Trophoblast cell (in vitro differentiated cells and primary cell): ENCODE measurements around the gene VSIG1.

Source experiments
- DNase-seq, 2 donors: peaks; one replicate each; pipeline ENCODE4 v3.0.0-alpha.2; 2016
- H2AFZ ChIP-seq: 2 replicates; pipeline ENCODE4 v1.6.1; 2013; ENCODE audit warnings: low read length, moderate library complexity, mild to moderate bottlenecking; ENCODE audit not compliant: insufficient read depth, poor library complexity
- H2AK5ac ChIP-seq: 2 replicates; pipeline ENCODE4 v1.6.1; 2013; ENCODE audit warnings: mild to moderate bottlenecking, low read length
- H2BK120ac ChIP-seq: 2 replicates; pipeline ENCODE4 v1.6.1; 2013; ENCODE audit warnings: low read length, mild to moderate bottlenecking, moderate library complexity; ENCODE audit not compliant: insufficient read depth, poor library complexity
- H2BK12ac ChIP-seq: 2 replicates; pipeline ENCODE4 v1.6.1; 2013; ENCODE audit warnings: mild to moderate bottlenecking, low read length, moderate library complexity
- H2BK5ac ChIP-seq: 2 replicates; pipeline ENCODE4 v1.6.1; 2013; ENCODE audit warnings: low read length, low read depth, moderate library complexity, mild to moderate bottlenecking; ENCODE audit not compliant: poor library complexity
- H3K14ac ChIP-seq: 2 replicates; pipeline ENCODE4 v1.6.1; 2013; ENCODE audit warnings: mild to moderate bottlenecking, low read length
- H3K18ac ChIP-seq: 2 replicates; pipeline ENCODE4 v1.6.1; 2013; ENCODE audit warnings: mild to moderate bottlenecking, low read length
- H3K23ac ChIP-seq: 2 replicates; pipeline ENCODE4 v1.6.1; 2013; ENCODE audit warnings: low read length
- H3K27ac ChIP-seq: 2 replicates; pipeline ENCODE4 v1.5.1; 2013; ENCODE audit warnings: low read depth, mild to moderate bottlenecking, inconsistent platforms, low read length, moderate library complexity
- H3K27me3 ChIP-seq: 2 replicates; pipeline ENCODE4 v1.6.1; 2013; ENCODE audit warnings: inconsistent platforms, mild to moderate bottlenecking, low read length, moderate library complexity; ENCODE audit not compliant: insufficient read depth
- H3K36me3 ChIP-seq, 2 experiments: 1 replicate in 1 of 2; 2 replicates in 1 of 2; pipeline ENCODE4 v1.6.1; 2013; ENCODE audit warnings: low read length in 2 of 2, mild to moderate bottlenecking in 2 of 2, moderate library complexity in 1 of 2; ENCODE audit not compliant: insufficient read depth in 2 of 2, control insufficient read depth in 1 of 2
- H3K4ac ChIP-seq: 2 replicates; pipeline ENCODE4 v1.6.1; 2013; ENCODE audit warnings: low read depth, mild to moderate bottlenecking, low read length, moderate library complexity
- H3K4me1 ChIP-seq, 2 experiments: 1 replicate in 1 of 2; 2 replicates in 1 of 2; pipeline ENCODE4 v1.6.1; 2013; ENCODE audit warnings: low read length in 2 of 2, mild to moderate bottlenecking in 2 of 2, moderate library complexity in 1 of 2; ENCODE audit not compliant: insufficient read depth in 2 of 2, control insufficient read depth in 1 of 2
- H3K4me2 ChIP-seq: 2 replicates; pipeline ENCODE4 v1.6.1; 2013; ENCODE audit warnings: inconsistent platforms, mild to moderate bottlenecking, low read length, moderate library complexity
- H3K4me3 ChIP-seq: 2 replicates; pipeline ENCODE4 v1.5.1; 2013; ENCODE audit warnings: mild to moderate bottlenecking, low read depth, low read length, inconsistent platforms
- H3K79me1 ChIP-seq: one replicate; pipeline ENCODE4 v1.6.1; 2013; ENCODE audit warnings: low read length
- H3K79me2 ChIP-seq: 2 replicates; pipeline ENCODE4 v1.6.1; 2013; ENCODE audit warnings: low read length, mild to moderate bottlenecking; ENCODE audit not compliant: control insufficient read depth, insufficient read depth, poor library complexity
- H3K9ac ChIP-seq: 2 replicates; pipeline ENCODE4 v1.6.1; 2013; ENCODE audit warnings: mild to moderate bottlenecking, low read length
- H3K9me3 ChIP-seq: 2 replicates; pipeline ENCODE4 v1.6.1; 2013; ENCODE audit warnings: low read depth, mild to moderate bottlenecking, control low read depth, inconsistent platforms, low read length; ENCODE audit not compliant: insufficient read depth
- H4K12ac ChIP-seq: 2 replicates; pipeline ENCODE4 v1.6.1; 2013; ENCODE audit warnings: low read depth, mild to moderate bottlenecking, low read length, moderate library complexity
- H4K8ac ChIP-seq: 2 replicates; pipeline ENCODE4 v1.6.1; 2013; ENCODE audit warnings: low read depth, mild to moderate bottlenecking, low read length, moderate library complexity
- H4K91ac ChIP-seq: one replicate; pipeline ENCODE4 v1.6.1; 2013; ENCODE audit warnings: low read depth, mild to moderate bottlenecking, low read length, moderate library complexity
- WGBS: extraction: QIAGEN DNeasy Blood & Tissue Kit; methylation state at CpG from one replicate; pipeline ENCODE4 v1.1.7; 2013; ENCODE audit warnings: missing lambda C conversion rate; ENCODE audit not compliant: insufficient read length, insufficient coverage; ENCODE audit errors: extremely low coverage; 5-methylcytosine and 5-hydroxymethylcytosine counted together

Gene VSIG1

GRCh38 chrX:108072746-108073145 lies 27.9 kb downstream of the VSIG1 start:
- Histone ChIP-seq H3K4me2 (no peak overlapping the region), H2BK5ac (no peak overlapping the region), H2AFZ (no peak overlapping the region), H3K79me2 (no peaks in the 10 kb centered on the region), H2AK5ac (no peak overlapping the region), H3K79me1 (no peaks in the 10 kb centered on the region), H3K9ac (no peak overlapping the region), H2BK120ac (no peak overlapping the region), H3K4me1 (no peaks in the 10 kb centered on the region), H3K4me3 (no peak overlapping the region), H3K18ac (no peak overlapping the region), H3K14ac (no peak overlapping the region), H3K27me3 (no peaks in the 10 kb centered on the region), H4K91ac (no peak overlapping the region), H3K27ac (no peak overlapping the region), H3K23ac (no peak overlapping the region), H4K8ac (no peak overlapping the region), H3K36me3 (no peaks in the 10 kb centered on the region), H2BK12ac (no peak overlapping the region), H3K4ac (no peak overlapping the region), H3K9me3 (no peaks in the 10 kb centered on the region), H4K12ac (no peak overlapping the region)
- WGBS, result no CpG with 5 or more reads among the region's 5 CpGs
- DNase-seq, result no peak

GRCh38 chrX:108081110-108081509 lies 36.2 kb downstream of the VSIG1 start:
- Histone ChIP-seq H3K9me3 (no peaks in the 10 kb centered on the region), H2BK5ac (no peak overlapping the region), H3K4me3 (no peak overlapping the region), H3K36me3 (no peaks in the 10 kb centered on the region), H3K23ac (no peak overlapping the region), H3K18ac (no peak overlapping the region), H4K91ac (no peak overlapping the region), H4K12ac (no peak overlapping the region), H3K27ac (no peak overlapping the region), H3K4me2 (no peak overlapping the region), H3K14ac (no peak overlapping the region), H3K79me2 (no peaks in the 10 kb centered on the region), H3K27me3 (no peaks in the 10 kb centered on the region), H2BK120ac (no peak overlapping the region), H2BK12ac (no peak overlapping the region), H2AK5ac (no peak overlapping the region), H3K9ac (no peak overlapping the region), H3K79me1 (no peaks in the 10 kb centered on the region), H2AFZ (no peak overlapping the region), H3K4me1 (no peaks in the 10 kb centered on the region), H4K8ac (no peak overlapping the region), H3K4ac (no peak overlapping the region)
- WGBS, result no CpG with 5 or more reads among the region's 2 CpGs
- no peak for DNase-seq

DNA sequence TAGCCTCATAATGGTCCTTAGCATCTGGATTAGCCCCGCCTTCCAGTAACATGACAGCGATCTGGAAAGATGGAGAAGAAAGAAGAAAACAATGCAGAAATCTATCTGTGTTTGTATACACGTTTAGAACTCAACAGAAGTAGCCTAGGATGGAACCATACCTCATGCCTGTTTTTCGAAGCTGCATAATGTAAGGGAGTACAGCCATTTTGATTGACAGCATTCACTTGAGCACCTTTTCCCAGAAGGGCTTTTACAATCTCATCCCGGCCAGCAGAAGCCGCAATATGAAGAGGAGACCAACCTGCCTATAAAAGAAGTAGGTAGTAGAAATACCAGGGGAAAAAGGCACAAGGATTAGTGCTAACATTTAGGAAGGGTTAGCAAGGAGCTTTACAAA lies 42.9 kb downstream of the VSIG1 start:
- no peak overlapping the region for H2AFZ ChIP-seq
- no peaks in the 10 kb centered on the region for H3K79me1 ChIP-seq
- no CpG with 5 or more reads among the region's 6 CpGs for WGBS
- H3K79me2 ChIP-seq, result no peaks in the 10 kb centered on the region
- no peak overlapping the region for H3K9ac ChIP-seq
- no peak overlapping the region for H2BK12ac ChIP-seq
- H4K8ac ChIP-seq, result no peak overlapping the region
- H3K27ac ChIP-seq, result no peak overlapping the region
- H2AK5ac ChIP-seq, result no peak overlapping the region
- H3K23ac ChIP-seq, result no peak overlapping the region
- peaks cover 0 to 2% of the 10 kb centered on the region in 2 experiments for H3K4me1 ChIP-seq
- no peaks in the 10 kb centered on the region for H3K27me3 ChIP-seq
- no peak overlapping the region for H4K91ac ChIP-seq
- no peak overlapping the region for H3K4me2 ChIP-seq
- no peak overlapping the region for H3K18ac ChIP-seq
- H2BK120ac ChIP-seq, result no peak overlapping the region
- no peaks in the 10 kb centered on the region for H3K9me3 ChIP-seq
- no peak overlapping the region for H2BK5ac ChIP-seq
- H3K4ac ChIP-seq, result no peak overlapping the region
- no peak overlapping the region for H3K4me3 ChIP-seq
- H3K36me3 ChIP-seq, result peaks cover 5% of the 10 kb centered on the region in 2 experiments
- no peak overlapping the region for H4K12ac ChIP-seq
- DNase-seq, result no peak
- no peak overlapping the region for H3K14ac ChIP-seq

DNA sequence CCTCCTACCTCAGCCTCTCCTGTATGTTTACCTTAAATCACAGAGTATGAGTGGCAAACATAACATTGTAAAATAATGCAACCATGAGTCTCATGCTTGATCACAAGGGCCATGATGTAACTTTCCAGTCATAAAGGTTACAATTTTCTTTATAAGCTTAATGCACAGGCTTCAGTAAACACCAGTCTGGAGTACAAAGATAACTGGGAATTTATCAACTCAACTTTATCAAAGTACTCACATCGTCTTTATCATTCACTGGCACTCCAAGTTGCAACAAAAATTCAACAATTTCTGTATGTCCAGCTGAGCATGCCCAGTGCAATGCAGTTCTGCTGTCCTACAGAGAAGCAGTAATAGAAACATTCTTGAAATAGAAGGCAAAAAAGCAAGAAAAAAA lies 43.6 kb downstream of the VSIG1 start:
- peaks cover 5% of the 10 kb centered on the region in 2 experiments for H3K36me3 ChIP-seq
- H3K9me3 ChIP-seq, result no peaks in the 10 kb centered on the region
- H3K79me2 ChIP-seq, result no peaks in the 10 kb centered on the region
- H2AFZ ChIP-seq, result no peak overlapping the region
- no peak overlapping the region for H2BK120ac ChIP-seq
- no peak overlapping the region for H3K4ac ChIP-seq
- no CpG with 5 or more reads among the region's 1 CpG for WGBS
- no peak overlapping the region for H2AK5ac ChIP-seq
- no peak overlapping the region for H3K4me2 ChIP-seq
- H3K4me3 ChIP-seq, result no peak overlapping the region
- no peaks in the 10 kb centered on the region for H3K27me3 ChIP-seq
- H3K4me1 ChIP-seq, result peaks cover 0 to 2% of the 10 kb centered on the region in 2 experiments
- DNase-seq, result no peak
- no peak overlapping the region for H3K14ac ChIP-seq
- H4K12ac ChIP-seq, result no peak overlapping the region
- no peak overlapping the region for H3K9ac ChIP-seq
- no peaks in the 10 kb centered on the region for H3K79me1 ChIP-seq
- H3K27ac ChIP-seq, result no peak overlapping the region
- no peak overlapping the region for H2BK12ac ChIP-seq
- H3K18ac ChIP-seq, result no peak overlapping the region
- no peak overlapping the region for H3K23ac ChIP-seq
- H2BK5ac ChIP-seq, result no peak overlapping the region
- H4K91ac ChIP-seq, result no peak overlapping the region
- no peak overlapping the region for H4K8ac ChIP-seq
